Keratinocyte (primary cell): Measurements from ENCODE around the gene SMIM30. TPM values are rescaled to one million over a fixed set of nuclear protein-coding genes. Genes with fewer than 3 reads are reported as not detected.

Experiments used
- DNase-seq: peaks from one replicate; pipeline ENCODE4 v3.0.0-alpha.2; 2011; ENCODE audit warnings: low read depth, missing footprints, low spot score
- FAIRE-seq: peaks from 2 replicates; lab custom pipeline; 2011; peaks lifted over from hg19 to GRCh38; lab: Jason Lieb, UNC
- H2AFZ ChIP-seq: 2 replicates; pipeline ENCODE4 v1.6.0; 2012; ENCODE audit warnings: low read length, control low read depth, inconsistent platforms; ENCODE audit not compliant: control insufficient read depth
- H3K27ac ChIP-seq: 2 replicates; pipeline ENCODE4 v1.5.1; 2011; ENCODE audit warnings: low read length; ENCODE audit not compliant: control insufficient read depth, insufficient read depth
- H3K27me3 ChIP-seq: 3 replicates; pipeline ENCODE4 v1.6.0; 2011; ENCODE audit warnings: low read length; ENCODE audit not compliant: control insufficient read depth, insufficient read depth; ENCODE audit errors: extremely low read depth
- H3K36me3 ChIP-seq, 2 experiments: 2 replicates in 1 of 2; 3 replicates in 1 of 2; pipeline ENCODE4 v1.5.1; 2011; ENCODE audit warnings: low read length in 2 of 2, mild to moderate bottlenecking in 1 of 2; ENCODE audit not compliant: control insufficient read depth in 2 of 2, insufficient read depth in 2 of 2; ENCODE audit errors: extremely low read depth in 1 of 2
- H3K4me1 ChIP-seq: 3 replicates; pipeline ENCODE4 v1.5.1; 2011; ENCODE audit warnings: low read length; ENCODE audit not compliant: control insufficient read depth, insufficient read depth; ENCODE audit errors: extremely low read depth
- H3K4me2 ChIP-seq: 3 replicates; pipeline ENCODE4 v1.6.0; 2011; ENCODE audit warnings: low read depth, low read length; ENCODE audit not compliant: control insufficient read depth, insufficient read depth; ENCODE audit errors: extremely low read depth
- H3K4me3 ChIP-seq, 3 experiments: fragments of 200-600 bp in 1 of 3; sonication (generic) in 1 of 3; 2 replicates in 2 of 3; 3 replicates in 1 of 3; pipeline ENCODE4 v1.5.1; 2011 to 2016; ENCODE audit warnings: low read length in 3 of 3, mild to moderate bottlenecking in 3 of 3, control low read depth in 2 of 3, inconsistent platforms in 1 of 3, low read depth in 1 of 3, mixed read lengths in 1 of 3, mixed run types in 1 of 3, moderate library complexity in 1 of 3; ENCODE audit not compliant: control insufficient read depth in 2 of 3, insufficient read depth in 2 of 3; ENCODE audit errors: extremely low read depth in 1 of 3
- H3K79me2 ChIP-seq: 2 replicates; pipeline ENCODE4 v1.6.0; 2012; ENCODE audit warnings: low read length; ENCODE audit not compliant: control insufficient read depth, insufficient read depth
- H3K9ac ChIP-seq: 3 replicates; pipeline ENCODE4 v1.6.0; 2011; ENCODE audit warnings: low read length; ENCODE audit not compliant: control insufficient read depth, insufficient read depth; ENCODE audit errors: extremely low read depth
- H3K9me1 ChIP-seq: 3 replicates; pipeline ENCODE4 v1.6.0; 2011; ENCODE audit warnings: low read length; ENCODE audit not compliant: control insufficient read depth, insufficient read depth; ENCODE audit errors: extremely low read depth
- H3K9me3 ChIP-seq: 2 replicates; pipeline ENCODE4 v1.5.1; 2012; ENCODE audit warnings: low read depth, low read length; ENCODE audit not compliant: control insufficient read depth
- H4K20me1 ChIP-seq: 3 replicates; pipeline ENCODE4 v1.6.0; 2011; ENCODE audit warnings: low read length; ENCODE audit not compliant: control insufficient read depth, insufficient read depth; ENCODE audit errors: extremely low read depth
- EZH2 ChIP-seq: IDR thresholded peaks from one replicate; pipeline ENCODE4 v1.6.1; 2012; ENCODE audit warnings: inconsistent platforms, mild to moderate bottlenecking, low read length, moderate library complexity
- dilution Hi-C: fragments of 300-500 bp; cut with MboI; formaldehyde crosslinking; loops from one replicate; pipeline ENCODE4 v1.7.0; 2020; ENCODE audit warnings: low sequenced_read_pairs; ENCODE audit not compliant: extremely low pct_ligation_motif_present
- polyA plus RNA-seq, 5 experiments: library from polyadenylated mRNA; depleted of rRNA in 3 of 5; stranded (reverse) in 3 of 5; stranded (forward) in 1 of 5; unstranded in 1 of 5; fragments of >200 nt; gene quantifications; 1 replicate in 1 of 5; 2 replicates in 3 of 5; 3 replicates in 1 of 5; pipeline versions ENCODE4 v1.2.1 to v1.2.3, GENCODE V29; 2011 to 2012; ENCODE audit warnings: missing spikeins in 2 of 5, low read depth in 1 of 5, low replicate concordance in 1 of 5
- TF ChIP-seq, protein P1 (sequence below), 3 experiments: IDR thresholded peaks in 1 of 3; conservative IDR thresholded peaks in 1 of 3; optimal IDR thresholded peaks in 1 of 3; 2 replicates in 2 of 3; 3 replicates in 1 of 3; pipeline versions ENCODE3 to v1.5.1; 2011; ENCODE audit warnings: low read length in 3 of 3, mild to moderate bottlenecking in 3 of 3, moderate library complexity in 2 of 3, control low read depth in 1 of 3, inconsistent platforms in 1 of 3; ENCODE audit not compliant: insufficient read depth in 2 of 3; ENCODE audit errors: extremely low read depth in 1 of 3

The SMIM30 gene
- polyA plus RNA-seq, 1 donor (not counting 4 experiments of a cell fraction or from before 2014, with no cell fraction given), result 94.5 TPM

DNA sequence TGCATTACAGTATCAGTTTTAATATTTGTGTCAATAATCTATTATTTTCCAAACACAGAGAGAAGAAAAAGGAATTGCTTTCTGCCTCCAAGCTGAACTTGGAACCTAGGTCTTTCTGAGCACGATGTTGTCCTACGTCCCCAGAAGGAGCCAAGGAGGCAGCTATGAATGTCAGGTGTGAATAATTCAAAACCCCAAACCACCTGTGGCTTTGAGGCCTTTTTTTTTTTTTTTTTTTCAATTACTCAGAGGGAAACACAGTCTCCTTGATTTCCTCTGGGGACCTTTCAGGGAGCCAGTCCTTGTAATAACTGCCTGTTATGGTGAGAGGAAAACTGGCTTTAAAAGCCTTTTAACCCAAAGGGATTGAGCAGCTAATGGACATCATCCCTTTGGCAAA, 40.0 kb downstream of the SMIM30 start:
- Histone ChIP-seq H3K9me3 (no peaks in the 10 kb centered on the region), H3K4me2 (no peak overlapping the region), H3K27me3 (no peaks in the 10 kb centered on the region), H3K9me1 (no peaks in the 10 kb centered on the region), H3K36me3 (no peaks in the 10 kb centered on the region), H3K79me2 (no peaks in the 10 kb centered on the region), H3K27ac (no peak overlapping the region), H3K4me1 (no peaks in the 10 kb centered on the region), H2AFZ (no peak overlapping the region), H3K4me3 (no peak overlapping the region), H4K20me1 (no peaks in the 10 kb centered on the region), H3K9ac (no peak overlapping the region)
- DNase-seq (no peak), FAIRE-seq (no peak)
- dilution Hi-C loops, result no loop called here
- TF ChIP-seq, protein P1, sequence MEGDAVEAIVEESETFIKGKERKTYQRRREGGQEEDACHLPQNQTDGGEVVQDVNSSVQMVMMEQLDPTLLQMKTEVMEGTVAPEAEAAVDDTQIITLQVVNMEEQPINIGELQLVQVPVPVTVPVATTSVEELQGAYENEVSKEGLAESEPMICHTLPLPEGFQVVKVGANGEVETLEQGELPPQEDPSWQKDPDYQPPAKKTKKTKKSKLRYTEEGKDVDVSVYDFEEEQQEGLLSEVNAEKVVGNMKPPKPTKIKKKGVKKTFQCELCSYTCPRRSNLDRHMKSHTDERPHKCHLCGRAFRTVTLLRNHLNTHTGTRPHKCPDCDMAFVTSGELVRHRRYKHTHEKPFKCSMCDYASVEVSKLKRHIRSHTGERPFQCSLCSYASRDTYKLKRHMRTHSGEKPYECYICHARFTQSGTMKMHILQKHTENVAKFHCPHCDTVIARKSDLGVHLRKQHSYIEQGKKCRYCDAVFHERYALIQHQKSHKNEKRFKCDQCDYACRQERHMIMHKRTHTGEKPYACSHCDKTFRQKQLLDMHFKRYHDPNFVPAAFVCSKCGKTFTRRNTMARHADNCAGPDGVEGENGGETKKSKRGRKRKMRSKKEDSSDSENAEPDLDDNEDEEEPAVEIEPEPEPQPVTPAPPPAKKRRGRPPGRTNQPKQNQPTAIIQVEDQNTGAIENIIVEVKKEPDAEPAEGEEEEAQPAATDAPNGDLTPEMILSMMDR (optimal IDR thresholded peaks at IDR 0.05 in 1 of 3, IDR thresholded peaks at IDR 0.05 in 1 of 3, conservative IDR thresholded peaks at IDR 0.05 in 1 of 3; ENCODE audit: extremely low read depth in 1 of 3, insufficient read depth in 2 of 3, low read length in 3 of 3), result no peak
- TF ChIP-seq EZH2, result no peak

DNA sequence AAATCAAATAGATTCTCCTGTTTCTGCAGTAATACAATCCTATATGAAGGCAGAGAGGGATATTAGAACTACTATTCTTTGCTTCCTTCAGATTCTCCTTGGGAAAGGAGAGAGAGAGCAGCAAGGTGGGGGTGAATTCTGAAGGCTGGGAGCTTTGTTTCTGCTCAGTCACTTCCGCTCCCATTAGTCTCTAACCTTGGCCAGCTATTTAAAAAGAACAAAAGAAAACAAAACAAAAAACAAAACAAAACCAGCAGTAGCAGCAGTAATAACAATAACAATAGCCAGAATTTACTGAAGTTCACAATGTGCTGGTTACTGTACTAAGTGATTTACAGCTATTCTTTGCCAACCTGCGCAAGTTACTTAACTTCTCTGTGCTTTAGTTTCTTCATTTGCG, 41.7 kb downstream of the SMIM30 start:
- dilution Hi-C loops, result no loop called here
- Histone ChIP-seq H3K4me1 (no peaks in the 10 kb centered on the region), H4K20me1 (no peaks in the 10 kb centered on the region), H3K27me3 (no peaks in the 10 kb centered on the region), H3K4me3 (no peak overlapping the region), H3K9me3 (no peaks in the 10 kb centered on the region), H3K9me1 (no peaks in the 10 kb centered on the region), H3K36me3 (no peaks in the 10 kb centered on the region), H3K79me2 (no peaks in the 10 kb centered on the region), H3K27ac (no peak overlapping the region), H2AFZ (no peak overlapping the region), H3K9ac (no peak overlapping the region), H3K4me2 (no peak overlapping the region)
- DNase-seq (no peak), FAIRE-seq (no peak)
- TF ChIP-seq, protein P1 (optimal IDR thresholded peaks at IDR 0.05 in 1 of 3, IDR thresholded peaks at IDR 0.05 in 1 of 3, conservative IDR thresholded peaks at IDR 0.05 in 1 of 3; ENCODE audit: extremely low read depth in 1 of 3, insufficient read depth in 2 of 3, low read length in 3 of 3), result no peak
- TF ChIP-seq EZH2, result no peak
